Fibroblast of skin of abdomen (primary cell): ENCODE measurements around the gene MB. TPM values are rescaled to one million over a fixed set of nuclear protein-coding genes. Genes with fewer than 3 reads are reported as not detected.
"Not testable (repeated sequence)": the region's sequence is repeated elsewhere in the genome, so short reads cannot be mapped to it uniquely, and the experiment has no call there.

Source experiments
- DNase-seq: peaks from one replicate; pipeline ENCODE4 v3.0.0-alpha.2; 2013
- polyA plus RNA-seq, 2 experiments: library from polyadenylated mRNA; unstranded; fragments of 120-200 nt; gene quantifications; one replicate each; pipeline ENCODE4 v1.2.1, GENCODE V29; 2013; ENCODE audit not compliant: insufficient read length in 2 of 2

Gene MB
- polyA plus RNA-seq (2013, experiment 1 of 2; ENCODE audit: insufficient read length): 1.3 TPM
- polyA plus RNA-seq (2013, experiment 2 of 2; ENCODE audit: insufficient read length): 0.99 TPM

DNA sequence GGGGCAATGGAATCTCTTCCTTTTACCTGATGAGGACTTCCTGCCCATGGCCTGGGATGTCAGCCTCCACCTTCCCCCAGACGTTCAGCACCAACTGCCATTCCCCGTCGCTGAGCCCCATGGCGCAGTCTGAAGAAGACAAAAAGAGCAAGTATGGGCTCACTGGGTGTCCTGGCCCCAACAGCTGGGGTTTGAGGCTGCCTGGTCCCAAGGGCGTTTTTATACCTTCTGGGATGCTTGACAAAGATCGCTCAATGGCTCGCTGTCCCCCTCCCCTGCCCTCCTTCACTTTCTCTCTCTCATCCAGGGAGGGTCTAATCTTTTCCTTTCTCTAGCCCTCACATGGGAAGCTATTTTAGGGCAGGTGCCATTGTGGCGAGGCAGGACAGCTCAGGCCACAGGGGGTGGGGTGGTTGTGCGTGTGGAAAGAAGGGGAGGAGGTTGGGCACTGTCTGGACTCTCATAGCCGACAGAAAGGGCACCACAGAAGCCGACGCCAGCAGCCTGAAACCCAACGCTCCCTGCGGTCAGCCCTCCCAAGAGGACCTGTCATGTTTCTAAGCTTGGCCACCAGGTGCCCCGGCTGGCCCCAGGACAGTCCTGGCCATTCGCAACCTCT, at the start of gene MB:
MB (minus strand) TSS at position 193 of the 619 bp plus-strand sequence; CDS start at position 121, 72 bp downstream.
- DNase-seq: no peak

DNA sequence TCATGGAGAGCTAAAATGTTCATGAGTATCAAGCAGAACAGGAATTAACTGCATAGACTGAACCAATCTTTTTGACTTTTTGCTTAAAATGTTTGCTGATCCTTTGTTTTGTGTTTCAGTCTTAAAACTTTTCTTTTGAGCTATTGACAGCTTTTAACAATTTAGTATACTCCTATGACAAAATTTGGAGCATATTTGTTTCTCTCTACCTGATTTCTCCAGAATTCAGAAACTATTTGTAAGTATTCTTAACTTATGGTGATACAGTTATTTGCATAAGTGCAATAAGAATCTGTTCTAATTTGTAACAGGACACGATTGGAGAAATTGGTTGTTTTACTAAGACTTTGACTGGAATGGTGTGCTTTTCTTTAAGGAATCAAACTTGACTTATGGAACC, 49.6 kb upstream of the MB start:
- DNase-seq: not testable (repeated sequence)

GRCh38 chr22:35664955-35665587, 47.9 kb upstream of the MB start:
- no peak for DNase-seq

GRCh38 chr22:35663371-35663770, 46.2 kb upstream of the MB start:
- no peak for DNase-seq

DNA sequence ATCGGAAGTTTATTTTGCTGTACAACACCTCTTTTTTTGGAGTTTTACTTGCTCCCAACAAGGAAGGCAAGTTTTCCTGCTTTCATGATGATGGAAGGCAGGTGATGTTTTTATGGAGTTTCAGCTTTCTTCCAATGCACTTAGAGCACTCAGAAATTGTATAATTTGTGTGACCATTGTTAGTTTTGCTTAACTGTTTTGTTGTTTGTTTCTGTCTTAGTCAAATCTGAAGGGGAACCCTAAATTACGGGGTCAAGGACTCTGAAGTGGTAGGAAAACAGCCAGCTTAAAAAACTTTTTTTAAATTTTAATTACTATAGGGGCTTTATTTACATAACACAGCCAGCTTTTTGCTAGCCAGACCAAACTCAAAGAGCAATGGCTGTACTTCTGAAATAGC, 45.8 kb upstream of the MB start:
- DNase-seq: no peak

DNA sequence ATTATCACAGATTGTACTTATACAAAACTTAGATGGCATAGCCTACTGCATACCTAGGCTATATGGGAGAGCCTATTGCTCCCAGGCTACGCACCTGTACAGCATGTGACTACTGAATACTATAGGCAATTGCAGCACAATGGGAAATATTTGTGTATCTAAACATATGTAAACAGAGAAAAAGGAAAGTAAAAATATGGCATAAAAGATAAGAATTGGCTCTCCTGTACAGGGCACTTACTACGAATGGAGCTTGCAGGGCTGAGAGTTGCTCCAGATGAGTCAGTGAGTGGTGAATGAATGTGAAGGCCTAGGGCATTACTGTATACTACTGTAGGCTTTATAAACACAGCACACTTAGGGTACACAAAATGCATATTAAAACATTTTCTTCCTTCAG, 44.3 kb upstream of the MB start:
- DNase-seq: no peak

GRCh38 chr22:35660291-35661127, 43.4 kb upstream of the MB start:
- DNase-seq: peak; percentile 40

- no peak for DNase-seq
Observed at GRCh38 chr22:35657571-35658312, 40.6 kb upstream of the MB start.

- no peak for DNase-seq
Observed at GRCh38 chr22:35656284-35656752, 39.2 kb upstream of the MB start.

DNA sequence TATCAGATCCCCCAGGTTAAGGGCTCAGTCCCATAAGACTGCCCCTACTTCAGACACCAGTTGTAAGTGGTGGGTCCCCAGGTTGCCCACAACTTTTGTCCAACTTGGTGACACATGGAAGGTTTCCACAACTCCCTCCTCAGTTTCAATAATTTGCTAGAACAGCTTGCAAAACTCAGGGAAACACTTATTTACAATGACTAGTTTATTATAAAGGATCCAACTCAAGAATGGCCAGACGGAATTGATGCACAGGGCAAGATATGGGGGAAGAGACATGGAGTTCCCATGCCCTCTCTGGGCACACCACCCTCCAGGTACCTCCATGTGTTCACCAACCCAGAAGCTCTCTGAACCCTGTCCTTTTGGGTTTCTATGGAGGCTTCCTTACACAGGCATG, 36.7 kb upstream of the MB start:
- no peak for DNase-seq

GRCh38 chr22:35651085-35651484, 34.0 kb upstream of the MB start:
- no peak for DNase-seq

- DNase-seq: no peak
Observed at GRCh38 chr22:35649636-35650250, 32.6 kb upstream of the MB start.

GRCh38 chr22:35649026-35649553, 32.0 kb upstream of the MB start:
- DNase-seq: no peak

- peak; percentile 71 for DNase-seq
Observed at GRCh38 chr22:35648066-35649025, 31.2 kb upstream of the MB start, which contains the start of gene APOL6. Gene APOL6, plus strand, starts transcription at chr22:35648446. Its CDS starts 7,980 bp downstream, at chr22:35656426.

GRCh38 chr22:35645646-35646045, 28.5 kb upstream of the MB start:
- no peak for DNase-seq

- DNase-seq: no peak
Observed at GRCh38 chr22:35643991-35644390, 26.9 kb upstream of the MB start.

DNA sequence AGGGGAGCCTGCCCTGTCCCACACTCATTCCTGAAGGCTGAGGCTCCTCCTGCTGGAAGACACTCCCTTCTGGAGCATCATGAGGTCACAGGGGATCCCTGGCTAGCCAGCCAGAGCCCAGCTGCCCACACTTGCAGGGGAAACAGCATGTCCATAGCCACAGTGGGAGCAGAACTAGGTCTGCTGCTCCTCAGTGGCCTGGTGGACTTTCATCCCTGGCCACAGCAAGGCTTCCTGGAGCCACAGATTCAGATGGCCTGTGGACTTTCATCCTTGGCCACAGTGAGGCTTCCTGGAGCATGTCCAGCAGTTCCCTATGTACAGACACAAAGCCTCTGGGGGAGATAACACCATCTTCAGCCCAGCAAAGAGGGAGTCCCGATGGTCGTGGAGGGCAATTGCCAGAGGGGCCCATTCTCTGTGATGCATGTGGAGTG, 25.2 kb upstream of the MB start:
- DNase-seq: no peak

GRCh38 chr22:35641494-35642120, 24.5 kb upstream of the MB start:
- DNase-seq: no peak

DNA sequence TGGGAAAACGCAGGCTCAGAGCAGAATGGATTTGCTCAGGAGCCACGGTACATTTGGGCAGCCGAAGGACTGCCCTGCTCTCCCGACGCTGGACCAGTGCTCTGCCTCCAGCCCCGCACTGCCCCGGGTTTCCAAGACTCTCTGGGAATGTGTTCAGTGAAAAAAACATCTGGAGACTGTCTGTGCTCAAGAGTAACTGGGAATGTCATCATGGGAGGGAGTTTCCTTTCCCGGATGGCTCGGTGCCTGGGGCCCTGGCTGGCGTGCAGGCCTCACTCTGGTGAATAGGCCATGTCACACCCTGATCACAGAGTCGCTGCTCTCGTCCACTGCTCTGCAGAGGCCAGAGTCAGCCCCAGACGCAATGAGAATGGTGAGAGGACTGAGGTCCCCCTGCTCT, 21.3 kb upstream of the MB start:
- peak; percentile 91 for DNase-seq

GRCh38 chr22:35638001-35638400, 20.9 kb upstream of the MB start:
- DNase-seq: no peak
